NT2/D1 (cell line): ENCODE measurements around the gene PLSCR5.

Source experiments
- SUZ12 ChIP-seq: IDR thresholded peaks from 2 replicates; pipeline ENCODE4 v1.6.1; 2011; ENCODE audit not compliant: insufficient read length, insufficient read depth; ENCODE audit errors: extremely low read depth
- YY1 ChIP-seq: IDR thresholded peaks from 2 replicates; pipeline ENCODE4 v1.6.1; 2011; ENCODE audit not compliant: insufficient read length, insufficient read depth
- ZNF274 ChIP-seq: IDR thresholded peaks from 2 replicates; pipeline ENCODE4 v1.6.1; 2011; ENCODE audit warnings: mild to moderate bottlenecking, low read depth, low read length

GRCh38 chr3:146561879-146562278 lies 43.3 kb downstream of the PLSCR5 start:
- TF ChIP-seq YY1: no peak
- no peak for TF ChIP-seq SUZ12
- TF ChIP-seq ZNF274: no peak
